Hematopoietic multipotent progenitor cell treated with erythropoietin and hydrocortisone succinate and interleukin-3 and kit ligand, for 6 days (in vitro differentiated cells): Measurements from ENCODE around the gene WRNIP1.
A peak's percentile ranks its signal among the peaks of the same experiment; 100 is the strongest.

Source experiments
- DNase-seq: peaks from one replicate; pipeline ENCODE4 v3.0.0-alpha.2; 2015

The WRNIP1 gene

DNA sequence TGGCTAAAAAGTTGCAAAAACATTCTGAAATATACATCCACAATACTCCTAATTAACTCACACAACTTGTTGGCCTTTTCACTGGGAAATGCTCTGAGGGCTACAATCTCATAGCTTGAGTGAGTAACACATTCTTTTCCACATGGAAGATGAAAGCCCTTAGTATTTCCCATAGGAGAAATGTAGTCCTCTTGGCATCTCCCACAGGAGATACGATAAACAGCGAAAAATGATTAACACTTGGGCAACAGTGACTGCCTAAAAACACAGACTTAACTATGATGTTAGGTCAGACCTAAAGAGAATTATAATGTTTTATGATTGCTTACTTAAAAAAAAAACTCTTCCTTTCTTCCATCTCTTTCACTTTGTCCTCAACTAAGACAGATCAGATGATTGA lies 23.4 kb upstream of the WRNIP1 start:
- no peak for DNase-seq

DNA sequence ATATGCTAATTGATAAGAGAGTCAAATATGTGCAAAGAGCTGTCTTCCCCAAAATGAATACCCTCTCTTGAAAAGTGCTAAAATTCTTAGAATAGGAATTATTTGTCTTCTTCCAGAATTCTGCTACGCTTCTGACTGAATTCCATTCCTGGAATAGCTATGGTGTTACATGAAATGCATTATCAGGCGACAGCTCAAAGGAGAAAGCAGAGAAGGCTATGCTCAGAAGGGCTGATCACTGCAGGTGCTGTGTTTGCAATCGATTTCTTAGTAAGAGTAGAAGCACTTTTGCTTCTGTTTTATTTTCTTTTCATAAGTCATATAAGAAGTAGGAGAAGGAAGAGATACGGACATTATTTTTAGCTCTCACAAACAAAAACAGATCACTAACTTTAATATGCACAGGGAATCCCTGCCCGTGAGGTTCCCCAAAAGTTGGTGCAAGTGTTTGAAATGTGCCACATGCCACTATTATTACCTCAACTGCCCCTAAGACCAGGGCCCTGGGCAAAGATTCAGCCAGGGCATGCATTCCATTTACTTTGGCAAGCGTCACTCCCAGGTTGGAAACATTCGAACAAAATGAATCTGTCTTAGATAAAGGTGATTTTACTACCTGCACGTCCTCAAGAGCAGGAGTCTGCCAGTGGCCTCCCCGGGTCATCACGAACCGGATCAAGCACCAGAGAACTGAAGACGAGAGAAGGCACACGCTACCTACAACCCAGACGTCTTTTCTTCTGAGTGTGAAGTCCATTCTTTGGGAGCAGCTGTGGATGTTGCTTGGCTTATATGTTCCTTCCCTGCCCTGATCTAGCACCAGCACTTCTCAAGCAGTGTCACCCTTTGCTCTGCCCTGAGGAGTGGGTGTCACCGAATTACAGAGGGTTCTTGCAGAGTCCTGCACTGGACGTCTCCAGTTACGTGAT lies 21.6 kb upstream of the WRNIP1 start:
- DNase-seq, result no peak

DNA sequence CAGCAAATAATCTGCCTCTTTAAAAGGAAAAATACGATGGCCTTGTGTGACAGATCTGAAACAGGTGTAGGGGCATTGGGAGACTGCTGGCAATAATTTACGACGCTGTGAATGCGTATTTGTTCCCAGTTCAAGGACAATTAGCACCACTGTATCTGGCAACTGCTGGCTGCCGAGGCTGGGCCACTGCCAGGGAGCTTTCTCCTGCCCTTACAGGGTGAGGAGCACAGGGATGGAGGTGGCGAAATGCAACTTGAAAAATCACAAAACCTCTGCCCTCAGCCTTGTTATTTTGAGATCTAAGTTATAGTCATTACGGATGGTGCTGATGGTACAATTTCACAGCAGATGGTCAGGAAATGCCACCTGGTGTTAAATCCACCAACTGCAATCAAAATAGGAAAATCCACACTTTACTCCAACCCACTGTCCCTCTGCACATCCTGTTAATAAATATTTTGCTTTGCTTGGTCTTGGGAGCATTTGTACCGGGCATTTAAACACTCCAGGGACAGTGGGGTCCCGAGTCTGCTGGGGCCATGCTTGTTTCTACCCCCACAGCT lies 20.9 kb upstream of the WRNIP1 start:
- DNase-seq, result peak; percentile 45

DNA sequence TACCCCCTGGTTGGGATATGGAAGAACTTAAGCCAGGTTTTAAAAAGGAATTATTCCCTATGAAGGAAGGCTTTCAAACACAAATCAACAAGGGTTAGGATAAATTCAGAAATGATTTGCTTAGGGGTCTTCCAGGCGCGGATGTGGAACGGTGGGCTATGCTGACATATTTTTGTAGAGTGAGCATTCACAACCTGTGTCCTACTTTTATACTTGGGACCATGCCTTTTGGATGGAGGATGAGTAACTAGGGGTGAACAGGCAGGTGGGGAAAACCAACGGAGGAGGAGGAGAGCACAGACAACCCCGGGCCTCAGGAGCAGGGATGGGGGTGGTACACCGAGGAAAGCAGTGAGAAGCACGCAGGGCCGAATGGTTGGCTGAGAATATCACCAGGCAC lies 20.4 kb upstream of the WRNIP1 start:
- DNase-seq, result no peak

DNA sequence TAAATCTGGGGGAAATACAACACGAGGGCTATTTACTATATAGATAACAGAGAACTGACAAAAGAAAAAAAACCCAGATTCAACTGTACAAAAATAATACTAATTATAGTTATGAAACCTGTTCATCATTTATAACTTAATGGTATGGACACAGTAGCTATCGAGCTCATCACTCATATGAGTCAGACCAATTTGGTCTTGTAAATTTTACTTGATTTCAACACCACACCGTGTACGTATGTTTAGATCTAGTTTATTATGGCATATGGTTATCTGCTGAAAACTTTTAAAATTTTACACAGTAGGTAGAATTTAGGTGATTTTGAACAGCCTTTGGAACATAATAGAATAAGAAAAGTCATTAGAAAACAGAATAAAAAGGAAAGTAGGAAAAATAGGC lies 19.9 kb upstream of the WRNIP1 start:
- no peak for DNase-seq

DNA sequence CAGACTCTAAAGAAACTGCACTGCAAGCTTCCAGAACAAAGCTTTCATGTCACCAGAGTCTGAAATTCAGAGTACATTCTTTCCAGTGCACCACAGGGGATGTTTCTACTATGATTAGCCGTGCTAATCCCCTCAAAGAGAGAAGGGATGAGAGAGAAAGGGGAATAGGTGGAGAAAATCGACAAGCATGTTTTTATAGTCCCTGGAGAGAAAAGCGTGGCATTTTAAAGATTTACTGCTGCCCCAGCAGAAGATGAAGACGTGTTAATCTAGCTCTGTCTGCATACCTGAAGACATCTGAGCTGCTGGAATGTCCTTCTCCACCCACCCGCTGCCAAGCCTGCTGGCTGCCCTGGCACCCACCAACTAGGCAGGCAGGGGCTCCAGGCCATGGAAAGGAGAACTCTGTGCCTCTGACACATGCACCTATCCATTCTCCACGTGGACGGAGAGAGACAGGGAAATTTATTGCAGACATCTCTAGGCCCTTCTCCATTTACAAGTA lies 18.6 kb upstream of the WRNIP1 start:
- DNase-seq, result no peak

DNA sequence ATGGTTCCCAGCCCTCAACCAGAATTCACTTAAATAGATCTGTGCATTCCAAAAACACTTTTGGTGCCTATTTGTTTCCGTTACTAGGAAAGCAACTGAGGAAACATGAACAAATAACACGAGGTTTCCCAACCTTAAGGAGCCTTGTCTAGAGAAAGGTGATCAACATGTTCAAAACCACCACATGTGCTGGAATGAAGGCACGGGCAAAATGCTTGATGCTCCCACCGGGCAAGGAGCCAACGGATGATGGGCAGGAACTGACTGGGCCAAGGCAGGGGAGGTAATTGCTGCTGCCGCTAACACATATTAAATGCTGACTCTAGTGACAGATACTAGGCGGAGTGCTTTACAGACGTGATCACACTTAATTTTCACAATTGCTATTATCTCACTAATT lies 17.0 kb upstream of the WRNIP1 start:
- peak; percentile 44 for DNase-seq

DNA sequence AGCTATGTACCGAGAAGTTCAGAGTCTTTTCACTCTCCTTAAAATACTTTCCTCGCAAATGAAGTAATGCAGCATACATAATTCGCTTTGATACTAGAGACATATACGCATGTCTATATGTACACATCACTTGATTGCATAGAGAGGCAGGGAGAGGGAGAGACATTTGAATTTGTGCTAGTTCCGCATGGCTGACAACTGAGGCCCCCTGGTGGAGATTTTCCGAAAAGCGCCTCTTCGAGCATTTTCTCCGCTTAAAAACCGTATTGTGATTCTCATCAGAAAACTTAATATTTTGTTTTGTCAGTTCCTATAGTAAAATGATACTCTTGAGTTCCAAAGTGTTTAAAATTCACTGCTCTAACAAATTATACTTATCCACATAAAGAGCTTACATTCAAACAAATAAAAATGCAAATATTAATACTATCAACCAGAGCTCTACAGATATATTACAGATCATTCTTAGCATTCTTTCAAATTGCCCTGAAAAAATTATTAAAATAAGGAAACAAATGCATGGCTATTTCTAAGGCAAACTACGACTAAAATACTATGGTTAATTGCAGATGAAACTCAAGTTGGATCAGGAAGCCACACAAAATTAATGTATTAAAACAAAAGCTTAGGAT lies 15.1 kb upstream of the WRNIP1 start:
- DNase-seq, result peak; percentile 92

DNA sequence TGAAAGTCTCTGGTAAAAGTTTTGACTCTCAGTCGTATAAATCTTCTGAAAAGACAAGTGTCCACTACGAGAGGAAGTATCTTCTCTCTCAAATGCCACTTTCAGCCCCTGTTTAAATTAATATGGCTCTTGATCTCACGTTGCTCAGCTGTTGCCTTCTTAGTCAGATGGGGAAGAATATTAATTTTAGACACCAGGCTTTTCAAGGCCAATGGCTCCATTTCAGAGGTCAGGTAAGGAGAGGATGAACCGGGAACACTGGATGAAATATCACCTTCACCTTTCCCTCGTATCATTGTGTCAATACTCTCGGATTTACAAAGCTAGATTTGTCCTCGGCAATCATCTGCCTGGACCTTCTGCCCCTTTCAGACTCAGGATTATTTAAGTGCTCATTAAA lies 14.4 kb upstream of the WRNIP1 start, which contains the start of gene MYLK4:
TSS of gene MYLK4 (minus strand) at position 91 of the 400 bp plus-strand sequence. CDS start 1,628 bp downstream, outside the sequence.
- DNase-seq, result no peak

DNA sequence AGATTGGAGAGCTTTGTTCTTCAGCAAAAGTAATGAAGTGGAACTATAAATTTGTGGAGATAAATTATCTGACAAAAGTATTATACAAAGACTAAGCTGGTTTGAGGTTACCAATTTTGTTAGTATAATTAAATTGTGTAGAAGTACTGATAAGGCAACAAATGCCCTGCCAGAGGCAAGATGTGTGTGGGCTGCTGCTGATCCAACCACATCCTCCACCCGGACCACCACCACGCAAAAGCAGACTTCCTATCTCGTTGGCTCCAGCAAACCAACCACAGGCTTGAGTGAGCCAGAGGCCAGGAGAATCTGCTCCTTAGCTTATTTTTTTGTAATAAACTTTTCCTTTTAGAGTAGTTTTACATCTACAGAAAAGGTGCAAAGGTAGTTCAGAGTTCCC lies 13.3 kb upstream of the WRNIP1 start:
- DNase-seq, result peak; percentile 92

DNA sequence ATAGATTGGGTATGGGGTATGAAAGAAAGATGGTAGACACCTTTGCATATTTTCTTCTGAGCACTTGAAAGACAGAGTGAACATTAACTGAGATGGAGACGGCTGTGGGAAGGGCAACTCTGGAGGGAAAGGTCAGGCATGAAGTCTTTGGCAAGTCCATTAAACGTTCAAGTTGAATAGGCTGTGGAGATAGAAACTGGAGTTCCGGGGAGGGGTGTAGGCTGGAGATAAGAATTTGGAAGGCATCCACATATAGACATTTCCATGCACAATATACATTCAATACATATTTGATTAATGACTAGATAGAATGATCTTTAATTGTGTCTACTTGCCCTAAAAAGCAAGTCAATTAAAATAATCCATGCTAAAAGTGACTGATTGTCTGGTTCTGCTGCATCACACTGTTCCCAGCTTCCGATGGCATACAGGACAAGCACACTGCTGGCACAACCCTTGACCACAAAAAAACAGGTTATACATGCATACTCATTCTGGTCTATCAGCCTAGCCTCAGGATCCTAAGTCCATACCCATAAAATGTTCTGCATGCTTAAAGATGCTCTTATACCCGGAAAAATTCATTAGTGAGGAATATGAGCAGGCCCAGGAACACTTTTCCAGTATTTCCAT lies 12.6 kb upstream of the WRNIP1 start:
- peak; percentile 86 for DNase-seq

DNA sequence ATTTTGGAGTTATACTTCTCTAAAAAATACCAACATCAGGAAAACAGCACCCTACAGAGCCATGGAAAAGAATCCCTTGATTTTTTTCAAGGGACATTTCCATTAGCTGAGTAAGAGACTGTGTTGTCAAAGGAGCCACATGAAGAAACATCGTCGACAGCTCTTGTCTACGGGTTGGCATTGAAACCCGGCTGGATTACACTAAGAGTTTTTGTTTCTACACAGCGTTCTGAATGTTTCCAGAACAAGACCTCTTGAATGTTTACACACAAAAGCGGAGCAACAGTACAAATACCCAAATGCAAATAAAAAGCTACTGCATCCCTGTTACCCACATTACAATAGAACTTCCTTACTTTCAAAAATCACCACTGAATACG lies 12.1 kb upstream of the WRNIP1 start:
- DNase-seq, result peak; percentile 40

DNA sequence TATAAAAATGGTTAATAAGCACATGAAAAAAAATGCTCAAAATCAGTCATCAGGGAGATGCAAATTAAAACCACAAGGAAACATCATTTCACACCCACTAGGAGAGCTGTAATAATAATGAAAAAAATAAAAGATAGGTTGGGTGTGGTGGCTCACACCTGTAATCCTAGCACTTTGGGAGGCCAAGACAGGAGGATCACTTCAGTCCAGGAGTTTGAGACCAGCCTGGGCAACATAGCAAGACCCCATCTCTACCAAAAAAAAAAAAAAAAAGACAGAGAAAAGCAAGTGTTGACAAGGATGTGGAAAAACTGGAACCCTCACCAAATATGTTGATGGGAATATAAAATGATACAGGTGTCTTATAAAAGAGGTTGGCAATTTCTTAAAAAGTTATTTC lies 11.4 kb upstream of the WRNIP1 start:
- no peak for DNase-seq

DNA sequence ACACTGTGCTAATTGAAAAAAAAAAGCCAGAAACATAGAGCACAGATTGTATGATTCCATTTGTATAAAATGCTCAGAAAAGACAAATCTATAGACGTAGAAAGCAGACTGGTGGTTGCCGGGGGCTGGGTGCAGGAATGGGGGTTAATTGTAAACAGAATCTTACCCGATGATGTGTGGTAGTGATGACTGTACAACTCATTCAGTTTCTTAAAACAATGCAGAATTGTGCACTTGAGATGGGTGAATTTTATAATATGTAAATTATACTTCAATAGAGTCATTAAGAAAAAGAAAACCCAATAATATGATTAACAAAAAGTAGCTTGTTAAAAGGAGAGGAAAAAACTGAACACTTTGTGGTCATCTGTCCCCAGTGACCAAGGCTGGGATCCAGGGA lies 10.8 kb upstream of the WRNIP1 start:
- no peak for DNase-seq

DNA sequence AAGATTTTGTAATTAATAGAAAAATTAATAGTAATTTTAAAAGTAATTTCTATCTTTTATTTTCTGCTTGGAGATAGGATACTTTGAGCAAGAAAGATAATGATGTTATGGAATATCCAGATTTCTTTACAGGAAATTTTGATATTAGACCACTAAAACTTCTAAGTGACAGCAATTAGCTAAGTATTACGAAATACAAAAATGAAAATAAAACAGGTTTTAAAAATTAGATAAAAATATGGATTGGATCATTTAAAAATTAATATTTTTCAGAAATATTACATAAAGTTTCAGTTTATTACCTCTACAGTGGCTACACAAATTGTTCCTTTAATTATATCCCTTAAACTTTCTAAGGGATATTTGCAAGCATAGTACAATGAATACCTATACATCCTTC lies 10.3 kb upstream of the WRNIP1 start:
- no peak for DNase-seq

DNA sequence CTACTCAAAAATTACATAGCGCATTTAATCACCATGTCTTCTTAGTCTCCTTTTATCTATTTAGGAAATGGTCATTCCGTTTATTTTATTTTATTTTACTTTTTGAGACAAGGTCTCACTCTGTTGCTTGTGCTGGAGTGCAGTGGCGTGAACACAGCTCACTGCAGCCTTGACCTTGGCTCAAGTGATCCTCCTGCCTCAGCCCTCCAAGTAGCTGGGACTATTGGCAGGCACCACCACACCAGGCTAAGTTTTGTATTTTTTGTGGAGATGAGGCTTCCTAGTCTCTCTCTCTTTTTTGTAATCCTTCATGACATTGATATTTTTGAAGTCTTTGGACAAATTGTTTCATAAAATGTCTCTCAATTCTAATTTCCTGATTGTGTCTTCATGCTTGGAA lies 9.7 kb upstream of the WRNIP1 start:
- DNase-seq, result no peak

DNA sequence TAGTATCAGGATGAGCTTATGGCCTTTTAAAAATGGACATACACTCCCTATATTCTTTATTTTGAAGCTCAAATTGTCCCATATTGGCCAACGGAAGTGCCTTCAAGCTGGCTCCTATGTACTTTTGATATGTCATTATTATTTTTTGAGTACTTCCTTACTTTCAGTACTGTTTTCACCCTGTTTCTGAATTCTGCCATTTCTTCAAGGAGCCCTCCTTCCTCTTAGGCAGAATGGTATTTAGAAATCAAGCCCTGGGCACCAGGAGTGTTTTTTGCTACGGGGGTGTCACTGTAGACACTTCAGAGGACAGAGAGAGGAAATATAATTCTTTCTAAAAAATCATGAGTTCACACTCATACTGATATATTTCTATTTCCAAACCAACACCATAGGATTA lies 9.0 kb upstream of the WRNIP1 start:
- no peak for DNase-seq

DNA sequence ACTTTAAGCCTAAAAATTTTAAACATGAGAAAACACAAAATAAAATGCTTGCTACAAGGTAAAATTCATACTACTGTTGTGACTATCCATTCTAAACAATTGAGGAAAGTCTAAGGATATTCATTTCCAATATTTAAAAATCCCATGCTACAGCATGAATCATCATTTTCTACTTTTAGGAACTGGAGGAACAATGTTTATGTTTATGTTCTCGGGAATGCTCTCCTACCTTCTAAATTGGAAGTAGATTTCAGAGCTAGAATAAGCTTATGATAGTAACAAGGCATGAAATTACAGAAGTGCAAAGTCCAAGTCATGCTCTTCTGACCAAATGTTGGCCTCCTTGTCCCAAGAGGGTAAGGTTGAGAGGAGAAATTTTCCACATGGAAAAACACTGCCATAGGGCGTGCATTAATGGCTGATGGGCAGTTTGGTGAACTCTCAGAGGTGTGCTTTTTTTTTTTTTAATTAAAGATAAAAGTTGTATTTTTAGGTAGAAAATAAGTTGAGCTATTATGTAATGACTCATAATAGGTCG lies 8.4 kb upstream of the WRNIP1 start:
- DNase-seq, result no peak

DNA sequence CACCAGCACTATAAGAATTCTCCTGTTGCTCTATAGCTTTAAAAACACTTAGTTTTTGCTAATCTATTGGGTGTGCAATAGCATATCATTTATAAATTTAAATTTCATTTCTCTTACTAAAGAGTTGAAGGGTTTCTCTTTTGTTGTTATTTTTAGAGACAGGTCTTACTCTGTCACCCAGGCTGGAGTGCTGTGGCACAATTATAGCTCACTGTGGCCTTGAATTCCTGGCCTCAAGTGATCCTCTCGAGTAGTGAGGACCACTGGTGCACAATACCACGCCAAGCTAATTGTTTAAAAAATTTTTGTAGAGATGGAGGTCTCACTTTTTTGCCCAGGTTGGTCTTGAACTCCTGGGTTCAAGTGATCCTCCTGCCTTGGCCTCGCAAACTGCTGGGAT lies 6.2 kb upstream of the WRNIP1 start:
- DNase-seq, result no peak

DNA sequence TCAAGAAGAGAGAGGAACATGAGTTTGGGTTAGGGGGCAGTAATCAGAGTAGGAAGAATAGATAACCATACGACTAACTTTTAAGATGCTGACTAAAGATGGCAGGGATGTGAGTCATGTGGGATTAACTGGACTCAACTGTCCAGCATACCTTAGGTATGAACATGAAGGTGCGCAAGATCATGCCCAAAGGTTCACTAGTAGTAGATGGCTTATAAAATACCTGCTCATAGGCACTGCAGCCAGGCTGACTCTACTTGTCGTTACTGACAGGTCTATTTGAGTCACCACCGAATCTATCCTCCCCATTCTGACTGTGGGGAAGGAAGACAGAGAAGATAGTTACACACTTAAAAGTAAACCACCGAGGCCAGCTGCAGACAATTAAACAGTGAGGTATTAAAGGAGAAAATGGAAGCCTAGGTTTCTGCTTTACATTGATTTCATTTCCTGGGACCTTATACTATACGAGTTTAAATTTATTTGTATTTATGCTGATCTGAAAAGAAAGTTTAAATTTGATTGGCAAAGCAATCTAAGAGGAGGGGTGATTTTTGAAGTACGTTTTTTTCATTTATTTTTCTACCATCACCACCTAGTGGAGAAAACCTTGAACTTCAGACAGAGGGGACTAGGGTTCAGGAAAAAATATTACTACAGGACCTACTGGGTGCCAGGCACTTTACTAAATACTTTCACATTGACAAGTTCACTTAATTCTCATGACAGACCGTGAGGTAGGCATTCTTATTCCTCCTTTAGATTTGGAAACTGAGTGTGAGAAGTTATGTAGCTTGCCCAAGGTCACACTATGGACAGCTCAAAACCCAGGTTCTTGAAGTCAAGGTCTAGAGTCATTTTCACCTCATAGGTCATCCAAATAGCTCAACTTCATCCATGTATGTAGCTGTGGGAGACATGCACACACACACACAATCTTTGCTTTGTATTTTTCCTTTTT lies 4.0 kb upstream of the WRNIP1 start:
- peak; percentile 51 for DNase-seq

DNA sequence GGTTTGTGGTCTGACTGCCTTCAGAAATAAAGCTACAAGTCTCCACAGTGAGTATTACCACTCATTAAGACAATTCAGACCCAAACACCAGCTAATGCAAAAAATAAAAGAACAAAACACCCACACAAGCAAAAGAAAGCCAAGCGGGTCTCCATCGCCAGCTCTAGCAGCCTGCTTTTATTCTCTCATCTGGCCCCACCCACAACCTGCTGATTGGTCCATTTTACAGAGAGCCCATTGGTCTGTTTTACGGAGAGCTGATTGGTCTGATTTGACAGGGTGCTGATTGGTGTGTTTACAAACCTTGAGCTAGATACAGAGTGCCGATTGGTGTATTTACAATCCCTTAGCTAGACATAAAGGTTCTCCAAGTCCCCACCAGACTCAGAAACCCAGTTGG lies 2.3 kb upstream of the WRNIP1 start:
- DNase-seq, result peak; percentile 33

DNA sequence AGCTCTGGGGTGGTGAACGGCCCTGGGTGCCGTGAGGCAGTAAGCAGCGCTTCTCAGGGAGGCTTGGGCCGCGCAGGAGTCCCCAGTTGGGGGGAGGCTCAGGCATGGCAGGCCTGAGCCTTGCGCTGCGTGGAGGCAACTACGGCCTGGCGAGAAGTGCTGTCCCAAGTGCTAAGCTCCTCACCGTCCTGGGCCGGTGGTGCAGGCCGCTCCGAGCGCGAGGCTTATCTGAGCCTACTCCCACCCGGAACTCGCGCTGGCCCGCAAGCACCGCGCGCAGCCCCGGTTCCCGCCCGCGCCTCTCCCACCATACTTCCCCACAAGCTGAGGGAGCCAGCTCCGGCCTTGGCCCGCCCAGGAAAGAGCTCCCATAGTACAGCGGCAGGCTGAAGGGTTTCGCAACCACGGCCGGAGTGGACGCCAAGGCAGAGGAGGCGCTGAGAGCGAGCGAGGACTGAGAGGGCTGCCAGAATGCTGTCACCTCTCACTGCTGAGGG lies 1.8 kb upstream of the WRNIP1 start:
- no peak for DNase-seq
